ENCODE data around the gene SMPD3.

DNA sequence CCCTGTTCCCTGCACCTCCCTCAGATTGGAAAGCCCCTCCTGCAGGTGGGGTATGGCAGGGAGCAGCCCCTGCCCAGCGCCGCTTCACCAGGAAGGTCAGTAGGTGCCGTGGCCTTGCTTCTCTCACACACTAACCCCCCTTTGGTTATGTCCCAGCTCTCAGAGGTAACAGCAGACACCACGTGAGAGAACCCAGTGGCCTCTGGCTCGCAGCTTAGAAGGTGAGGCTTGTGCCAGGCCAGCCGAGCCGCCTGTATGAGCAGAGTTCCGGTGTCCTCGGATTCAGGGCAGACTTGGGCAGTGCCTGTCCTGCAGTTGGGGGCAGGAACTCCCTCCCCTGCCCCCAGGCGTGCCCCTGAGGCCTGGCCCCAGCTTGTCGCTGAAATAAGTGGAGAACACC lies 90.4 kb downstream of the SMPD3 start:
- TF ChIP-seq POLR2AphosphoS5 (IDR thresholded peaks at IDR 0.05; ENCODE audit: low read depth) (no peak), GABPA (IDR thresholded peaks at IDR 0.05; ENCODE audit: low read depth) (no peak)
- TF ChIP-seq, protein P1, sequence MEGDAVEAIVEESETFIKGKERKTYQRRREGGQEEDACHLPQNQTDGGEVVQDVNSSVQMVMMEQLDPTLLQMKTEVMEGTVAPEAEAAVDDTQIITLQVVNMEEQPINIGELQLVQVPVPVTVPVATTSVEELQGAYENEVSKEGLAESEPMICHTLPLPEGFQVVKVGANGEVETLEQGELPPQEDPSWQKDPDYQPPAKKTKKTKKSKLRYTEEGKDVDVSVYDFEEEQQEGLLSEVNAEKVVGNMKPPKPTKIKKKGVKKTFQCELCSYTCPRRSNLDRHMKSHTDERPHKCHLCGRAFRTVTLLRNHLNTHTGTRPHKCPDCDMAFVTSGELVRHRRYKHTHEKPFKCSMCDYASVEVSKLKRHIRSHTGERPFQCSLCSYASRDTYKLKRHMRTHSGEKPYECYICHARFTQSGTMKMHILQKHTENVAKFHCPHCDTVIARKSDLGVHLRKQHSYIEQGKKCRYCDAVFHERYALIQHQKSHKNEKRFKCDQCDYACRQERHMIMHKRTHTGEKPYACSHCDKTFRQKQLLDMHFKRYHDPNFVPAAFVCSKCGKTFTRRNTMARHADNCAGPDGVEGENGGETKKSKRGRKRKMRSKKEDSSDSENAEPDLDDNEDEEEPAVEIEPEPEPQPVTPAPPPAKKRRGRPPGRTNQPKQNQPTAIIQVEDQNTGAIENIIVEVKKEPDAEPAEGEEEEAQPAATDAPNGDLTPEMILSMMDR (IDR thresholded peaks at IDR 0.05; ENCODE audit: insufficient read depth, low read length) = no peak

Data from HL-60 (cell line).